GM18526 (cell line): Measurements from ENCODE around the gene CNTN4.

Experiments
- POLR2A ChIP-seq: IDR thresholded peaks from 3 replicates; pipeline ENCODE4 v1.6.1; 2011; ENCODE audit not compliant: insufficient read length; ENCODE audit errors: extremely low read depth

The CNTN4 gene

GRCh38 chr3:2697589-2697988 is 598.9 kb downstream of the CNTN4 start:
- no peak for TF ChIP-seq POLR2A

- TF ChIP-seq POLR2A: no peak
These were observed 602.8 kb downstream of the CNTN4 start for GRCh38 chr3:2701471-2701870.

GRCh38 chr3:2706144-2706835 is 607.6 kb downstream of the CNTN4 start:
- TF ChIP-seq POLR2A: no peak

- no peak for TF ChIP-seq POLR2A
These were observed 608.2 kb downstream of the CNTN4 start for GRCh38 chr3:2706836-2707210.

- TF ChIP-seq POLR2A: no peak
These were observed 612.4 kb downstream of the CNTN4 start for GRCh38 chr3:2711081-2711480.

GRCh38 chr3:2713923-2714322 is 615.3 kb downstream of the CNTN4 start:
- no peak for TF ChIP-seq POLR2A

- no peak for TF ChIP-seq POLR2A
These were observed 616.2 kb downstream of the CNTN4 start for GRCh38 chr3:2714834-2715233.

GRCh38 chr3:2727101-2727500 is 628.4 kb downstream of the CNTN4 start:
- no peak for TF ChIP-seq POLR2A

- no peak for TF ChIP-seq POLR2A
These were observed 629.1 kb downstream of the CNTN4 start for GRCh38 chr3:2727610-2728318.

- TF ChIP-seq POLR2A: no peak
These were observed 633.2 kb downstream of the CNTN4 start for GRCh38 chr3:2731843-2732242.

- no peak for TF ChIP-seq POLR2A
These were observed 636.8 kb downstream of the CNTN4 start for GRCh38 chr3:2735392-2735894.

GRCh38 chr3:2741516-2741915 is 642.9 kb downstream of the CNTN4 start:
- no peak for TF ChIP-seq POLR2A

- TF ChIP-seq POLR2A: no peak
These were observed 666.4 kb downstream of the CNTN4 start for GRCh38 chr3:2765002-2765579.

- no peak for TF ChIP-seq POLR2A
These were observed 671.8 kb downstream of the CNTN4 start for GRCh38 chr3:2770451-2770850.

GRCh38 chr3:2771193-2771592 is 672.5 kb downstream of the CNTN4 start:
- no peak for TF ChIP-seq POLR2A

- TF ChIP-seq POLR2A: no peak
These were observed 673.1 kb downstream of the CNTN4 start for GRCh38 chr3:2771741-2772140.
